HG03558 (cell line): ENCODE results near the gene KIR2DL3.
"Not testable (repeated sequence)": the region's sequence is repeated elsewhere in the genome, so short reads cannot be mapped to it uniquely, and the experiment has no call there.

Experiments used
- ATAC-seq: cut with Tn5 transposase; IDR thresholded peaks from one replicate; pipeline ENCODE4 v1.9.1; 2021; ENCODE audit warnings: moderate number of reproducible peaks; ENCODE audit not compliant: unreplicated experiment; ENCODE audit errors: extremely low read depth

The KIR2DL3 gene

DNA sequence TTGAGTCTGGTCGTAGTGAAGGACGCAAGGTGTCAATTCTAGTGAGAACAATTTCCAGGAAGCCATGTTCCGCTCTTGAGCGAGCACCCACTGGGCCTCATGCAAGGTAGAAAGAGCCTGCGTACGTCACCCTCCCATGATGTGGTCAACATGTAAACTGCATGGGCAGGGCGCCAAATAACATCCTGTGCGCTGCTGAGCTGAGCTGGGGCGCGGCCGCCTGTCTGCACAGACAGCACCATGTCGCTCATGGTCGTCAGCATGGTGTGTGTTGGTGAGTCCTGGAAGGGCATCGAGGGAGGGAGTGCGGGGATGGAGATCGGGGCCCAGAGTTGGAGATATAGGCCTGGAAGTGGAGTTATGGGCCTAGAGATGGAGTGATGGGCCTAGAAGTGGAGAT lies at the start of gene KIR2DL3:
Gene KIR2DL3, plus strand, starts transcription at position 208 of the 400 bp plus-strand sequence. Its CDS starts 33 bp downstream, at position 241.
- ATAC-seq, result not testable (repeated sequence)

- ATAC-seq, result no peak
Observed at GRCh38 chr19:54691582-54692297, 46.6 kb upstream of the KIR2DL3 start.

- no peak for ATAC-seq
Observed at GRCh38 chr19:54692298-54692615, 46.1 kb upstream of the KIR2DL3 start.

DNA sequence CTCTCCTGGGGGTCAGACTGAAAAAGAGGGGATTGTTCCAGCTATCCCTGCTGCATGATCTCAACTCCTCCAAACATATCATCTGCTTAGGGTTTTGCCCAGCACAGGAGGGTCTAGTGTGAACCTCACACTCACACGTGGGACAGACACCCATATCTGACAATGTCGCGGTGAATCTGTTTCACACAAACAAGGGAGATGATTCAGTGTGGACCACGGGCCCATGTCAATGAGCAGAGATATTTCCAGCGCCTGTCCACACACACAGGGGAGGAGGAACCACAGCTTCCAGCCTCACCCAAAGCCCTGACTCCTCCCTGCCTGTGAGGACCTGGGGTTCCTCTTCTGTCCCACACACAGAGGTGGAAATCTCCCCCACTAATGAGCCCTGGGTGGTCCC lies 43.7 kb upstream of the KIR2DL3 start:
- ATAC-seq, result no peak

DNA sequence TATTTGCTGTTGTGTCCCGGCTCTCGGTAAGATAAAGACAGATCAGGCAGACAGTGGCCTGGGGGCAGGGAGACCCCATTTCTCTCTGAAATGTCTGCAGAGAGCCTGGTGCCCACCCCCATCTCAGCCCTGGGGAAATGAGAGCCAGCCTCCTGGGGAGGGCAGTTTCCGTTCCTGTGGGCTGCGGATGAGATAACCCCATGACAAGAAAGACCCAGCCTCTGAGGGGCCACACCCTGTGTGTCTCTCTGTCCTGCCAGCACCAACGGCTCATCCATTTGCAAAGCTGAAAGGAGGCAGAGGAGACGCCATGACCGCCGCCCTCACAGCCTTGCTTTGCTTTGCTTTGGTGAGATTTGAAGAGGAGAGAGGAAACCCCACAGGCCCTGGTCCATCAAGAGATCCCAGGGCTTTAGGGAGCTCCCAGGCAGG lies 42.2 kb upstream of the KIR2DL3 start:
- no peak for ATAC-seq

DNA sequence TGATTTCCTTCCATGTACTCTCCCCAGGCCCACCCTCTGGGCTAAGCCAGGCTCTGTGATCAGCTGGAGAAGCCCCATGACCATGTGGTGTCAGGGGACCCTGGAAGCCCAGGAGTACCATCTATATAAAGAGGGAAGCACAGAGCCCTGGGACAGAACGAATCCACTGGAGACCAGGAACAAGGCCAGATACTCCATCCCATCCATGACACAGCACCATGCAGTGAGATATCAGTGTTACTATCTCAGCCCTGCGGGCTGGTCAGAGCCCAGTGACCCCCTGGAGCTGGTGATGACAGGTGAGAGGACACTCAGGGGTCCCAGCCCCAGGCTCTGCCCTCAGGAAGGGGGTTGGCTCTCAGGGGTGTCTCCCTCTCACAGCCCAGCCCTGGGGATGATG lies 41.5 kb upstream of the KIR2DL3 start:
- no peak for ATAC-seq

- ATAC-seq, result not testable (repeated sequence)
Observed at GRCh38 chr19:54697716-54698115, 40.6 kb upstream of the KIR2DL3 start.

GRCh38 chr19:54704928-54705327 lies 33.4 kb upstream of the KIR2DL3 start:
- no peak for ATAC-seq

DNA sequence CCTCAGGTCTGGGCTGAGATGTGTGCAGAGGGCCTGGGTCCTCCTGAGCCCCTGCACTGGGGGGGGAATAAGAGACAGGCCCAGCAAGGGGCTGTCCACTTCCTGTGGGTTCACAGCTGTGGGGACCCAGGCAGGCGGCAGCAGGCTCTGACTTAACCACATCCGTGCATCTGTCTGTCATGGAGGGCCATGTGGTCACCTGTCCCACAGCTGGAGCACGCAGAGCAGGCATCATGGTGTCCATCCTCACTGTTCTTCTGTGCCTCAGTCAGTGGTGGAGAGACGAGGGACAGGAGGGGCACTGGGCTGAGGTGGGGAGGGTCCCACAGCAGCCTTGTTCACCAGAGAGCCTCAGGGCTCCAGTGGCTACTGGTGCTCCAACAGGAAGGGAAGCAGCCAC lies 30.4 kb upstream of the KIR2DL3 start:
- ATAC-seq, result no peak

GRCh38 chr19:54708781-54709180 lies 29.5 kb upstream of the KIR2DL3 start:
- no peak for ATAC-seq

GRCh38 chr19:54709212-54709948 lies 28.9 kb upstream of the KIR2DL3 start:
- ATAC-seq, result no peak

GRCh38 chr19:54709956-54710355 lies 28.4 kb upstream of the KIR2DL3 start:
- ATAC-seq, result not testable (repeated sequence)

DNA sequence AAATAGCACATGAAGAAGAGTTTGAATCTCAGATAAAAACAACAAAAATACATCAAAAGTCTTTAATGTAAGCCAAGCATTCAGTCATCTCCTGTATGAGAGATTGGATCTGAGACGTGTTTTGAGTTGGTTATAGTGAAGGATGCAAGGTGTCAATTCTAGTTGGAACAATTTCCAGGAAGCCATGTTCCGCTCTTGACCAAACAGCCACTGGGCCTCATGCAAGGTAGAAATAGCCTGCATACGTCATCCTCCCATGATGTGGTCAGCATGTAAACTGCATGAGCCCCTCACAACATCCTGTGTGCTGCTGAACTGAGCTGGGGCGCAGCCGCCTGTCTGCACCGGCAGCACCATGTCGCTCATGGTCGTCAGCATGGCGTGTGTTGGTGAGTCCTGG lies 14.2 kb upstream of the KIR2DL3 start, which contains the start of gene KIR3DL3:
Gene KIR3DL3, plus strand, starts transcription at position 301 of the 400 bp plus-strand sequence. Its CDS starts 55 bp downstream, at position 356.
- ATAC-seq, result no peak

DNA sequence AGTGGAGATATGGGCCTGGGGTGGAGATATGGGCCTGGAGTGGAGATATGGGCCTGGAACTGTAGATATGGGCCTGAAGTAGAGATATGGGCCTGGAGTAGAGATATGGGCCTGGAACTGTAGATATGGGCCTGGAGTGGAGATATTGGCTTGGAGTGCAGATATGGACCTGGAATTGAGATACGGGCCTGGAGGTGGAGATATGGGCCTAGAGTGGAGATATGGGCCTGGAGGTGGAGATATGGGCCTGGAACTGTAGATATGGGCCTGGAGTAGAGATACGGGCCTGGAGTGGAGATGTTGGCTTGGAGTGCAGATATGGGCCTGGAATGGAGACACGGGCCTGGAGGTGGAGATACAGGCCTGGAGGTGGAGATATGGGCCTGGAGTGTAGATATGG lies 13.7 kb upstream of the KIR2DL3 start:
- ATAC-seq, result no peak

DNA sequence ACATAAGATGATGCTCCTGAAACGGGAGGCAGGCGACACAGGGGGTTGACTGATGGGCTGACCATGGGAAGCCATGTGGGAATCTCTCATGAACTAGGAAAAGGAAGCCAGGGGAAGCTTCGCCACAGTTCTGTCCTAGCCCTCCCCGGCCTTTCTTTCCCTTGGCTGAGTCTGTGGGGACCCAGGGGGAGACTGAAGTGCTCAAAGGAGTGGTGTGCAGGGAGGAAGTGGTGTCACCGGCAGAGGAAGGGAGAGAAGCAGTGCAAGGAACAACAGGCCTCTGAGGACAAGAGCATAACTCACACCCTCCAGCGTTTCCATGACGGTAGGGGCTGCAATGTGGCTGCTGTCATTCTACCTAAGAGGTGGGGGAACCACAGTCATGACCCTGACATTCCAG lies 13.0 kb upstream of the KIR2DL3 start:
- ATAC-seq, result no peak

- ATAC-seq, result no peak
Observed at GRCh38 chr19:54727562-54727961, 10.8 kb upstream of the KIR2DL3 start.

DNA sequence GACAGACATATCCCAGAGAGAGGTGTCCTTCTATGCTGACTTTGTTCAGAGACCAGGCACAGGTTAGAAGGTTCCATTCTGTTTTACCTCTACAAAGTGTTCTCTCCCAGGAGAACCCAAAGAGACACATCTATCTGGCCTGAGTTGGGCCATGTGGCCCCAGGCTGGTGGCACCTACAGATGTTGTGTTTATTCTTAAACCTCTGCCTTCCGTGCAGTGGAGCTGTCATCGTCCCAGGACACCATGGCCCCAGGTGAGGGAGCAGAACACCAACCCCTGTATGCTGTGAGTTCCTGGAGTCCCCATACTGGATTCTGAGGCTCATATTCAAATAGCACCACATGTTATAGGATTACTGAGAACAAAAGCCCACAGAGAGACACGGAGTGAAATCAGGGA lies 10.1 kb upstream of the KIR2DL3 start:
- no peak for ATAC-seq

GRCh38 chr19:54729416-54730188 lies 8.7 kb upstream of the KIR2DL3 start:
- no peak for ATAC-seq

DNA sequence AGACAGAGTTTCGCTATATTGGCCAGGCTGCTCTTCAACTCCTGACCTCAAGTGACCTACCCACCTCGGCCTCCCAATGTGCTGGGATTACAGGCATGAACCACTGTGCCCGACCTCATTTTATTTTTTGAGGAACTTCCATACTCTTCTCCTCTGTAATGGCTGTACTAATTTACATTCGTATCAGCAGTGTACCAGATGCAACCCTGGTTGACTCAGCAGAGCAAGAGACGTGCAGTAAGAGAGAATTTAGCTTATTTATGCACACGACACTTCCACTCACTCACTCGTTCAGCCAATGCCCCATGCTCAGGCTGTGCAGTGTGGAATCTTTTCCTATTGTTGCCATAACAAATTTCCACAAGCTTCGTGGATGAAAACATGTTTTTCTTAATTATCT lies 7.1 kb upstream of the KIR2DL3 start:
- ATAC-seq, result no peak

- no peak for ATAC-seq
Observed at GRCh38 chr19:54738715-54739114, 402 bp downstream of the KIR2DL3 start.
